SK-N-SH treated with all-trans-retinoic acid at 6 μM for 48 hours (cell line): Measurements from ENCODE around the gene PRKCG.
"Not testable (repeated sequence)": the region's sequence is repeated elsewhere in the genome, so short reads cannot be mapped to it uniquely, and the experiment has no call there.

Experiments used
- ATAC-seq: fragments of 200-7000 bp; cut with Tn5 transposase; 3 replicates; pipeline ENCODE4 v1.9.1; 2020; ENCODE audit warnings: mild to moderate bottlenecking, moderate library complexity
- ARNTL ChIP-seq: fragments of 450-650 bp; formaldehyde crosslinking; IDR thresholded peaks from 2 replicates; pipeline ENCODE4 v1.5.0; 2020; ENCODE audit warnings: low read depth, mild to moderate bottlenecking, moderate library complexity, borderline replicate concordance
- BACH2 ChIP-seq: fragments of 250-450 bp; sonication (Bioruptor Pico); IDR thresholded peaks from 2 replicates; pipeline ENCODE4 v1.9.0; 2021; ENCODE audit warnings: mild to moderate bottlenecking, borderline replicate concordance
- CSDC2 ChIP-seq: fragments of 250-450 bp; sonication (Bioruptor Pico); IDR thresholded peaks from 2 replicates; pipeline ENCODE4 v1.5.0; 2020; ENCODE audit warnings: mild to moderate bottlenecking, moderate library complexity
- CSRNP3 ChIP-seq: fragments of 250-450 bp; sonication (Bioruptor Pico); IDR thresholded peaks from 2 replicates; pipeline ENCODE4 v1.5.1; 2021; ENCODE audit warnings: mild to moderate bottlenecking, moderate library complexity
- ESRRG ChIP-seq: fragments of 250-450 bp; sonication (Bioruptor Pico); IDR thresholded peaks from 2 replicates; pipeline ENCODE4 v1.6.1; 2021; ENCODE audit warnings: mild to moderate bottlenecking
- GLIS3 ChIP-seq: fragments of 250-450 bp; sonication (Bioruptor Pico); IDR thresholded peaks from 2 replicates; pipeline ENCODE4 v1.5.0; 2020; ENCODE audit warnings: mild to moderate bottlenecking, moderate library complexity
- OSR1 ChIP-seq: fragments of 250-450 bp; sonication (Bioruptor Pico); IDR thresholded peaks from 2 replicates; pipeline ENCODE4 v1.8.0; 2022; ENCODE audit warnings: moderate library complexity, mild to moderate bottlenecking, inconsistent platforms
- PATZ1 ChIP-seq: fragments of 250-450 bp; sonication (Bioruptor Pico); IDR thresholded peaks from 2 replicates; pipeline ENCODE4 v1.8.0; 2020; ENCODE audit warnings: mild to moderate bottlenecking, moderate library complexity, borderline replicate concordance
- POU6F1 ChIP-seq: fragments of 250-450 bp; sonication (Bioruptor Pico); IDR thresholded peaks from 2 replicates; pipeline ENCODE4 v1.8.0; 2021; ENCODE audit warnings: low read depth, mild to moderate bottlenecking, moderate library complexity, borderline replicate concordance
- RARB ChIP-seq: fragments of 250-450 bp; sonication (Bioruptor Pico); IDR thresholded peaks from 2 replicates; pipeline ENCODE4 v1.8.0; 2021; ENCODE audit warnings: mild to moderate bottlenecking, moderate library complexity
- TCF4 ChIP-seq: fragments of 250-450 bp; sonication (Bioruptor Pico); IDR thresholded peaks from 2 replicates; pipeline ENCODE4 v1.8.0; 2021; ENCODE audit warnings: mild to moderate bottlenecking, moderate library complexity, borderline replicate concordance
- TOX ChIP-seq: fragments of 250-450 bp; sonication (Bioruptor Pico); IDR thresholded peaks from 2 replicates; pipeline ENCODE4 v1.8.0; 2021; ENCODE audit warnings: mild to moderate bottlenecking, moderate library complexity, borderline replicate concordance
- TSHZ2 ChIP-seq: fragments of 250-450 bp; sonication (Bioruptor Pico); IDR thresholded peaks from 2 replicates; pipeline ENCODE4 v1.5.0; 2020; ENCODE audit warnings: mild to moderate bottlenecking, moderate library complexity
- ZC3H10 ChIP-seq: fragments of 250-450 bp; sonication (Bioruptor Pico); IDR thresholded peaks from 2 replicates; pipeline ENCODE4 v1.5.1; 2021; ENCODE audit warnings: mild to moderate bottlenecking, moderate library complexity
- ZFP30 ChIP-seq: fragments of 450-650 bp; formaldehyde crosslinking; IDR thresholded peaks from 2 replicates; pipeline ENCODE4 v1.5.0; 2022; ENCODE audit warnings: mild to moderate bottlenecking, moderate library complexity
- ZNF565 ChIP-seq: fragments of 450-650 bp; formaldehyde crosslinking; conservative IDR thresholded peaks from 2 replicates; pipeline ENCODE4 v1.5.0; 2020; ENCODE audit warnings: low read depth, mild to moderate bottlenecking, moderate library complexity
- ZNF70 ChIP-seq: fragments of 450-650 bp; formaldehyde crosslinking; IDR thresholded peaks from 2 replicates; pipeline ENCODE4 v1.5.0; 2020; ENCODE audit warnings: mild to moderate bottlenecking, moderate library complexity
- ZNF8 ChIP-seq: fragments of 450-650 bp; formaldehyde crosslinking; IDR thresholded peaks from 2 replicates; pipeline ENCODE4 v1.5.0; 2020; ENCODE audit warnings: mild to moderate bottlenecking, moderate library complexity

PRKCG gene

GRCh38 chr19:53944416-53944815 is 62.4 kb downstream of the PRKCG start:
- no peak for TF ChIP-seq BACH2 (CRISPR knock-in tag)
- TF ChIP-seq TSHZ2 (CRISPR knock-in tag) = no peak
- TF ChIP-seq GLIS3 = no peak
- no peak for TF ChIP-seq ZNF8 (CRISPR knock-in tag)
- TF ChIP-seq PATZ1 = no peak
- no peak for TF ChIP-seq ZFP30
- no peak for TF ChIP-seq POU6F1 (CRISPR knock-in tag)
- TF ChIP-seq CSRNP3 (CRISPR knock-in tag) = no peak
- TF ChIP-seq ZC3H10 (CRISPR knock-in tag) = no peak
- TF ChIP-seq TCF4 (CRISPR knock-in tag) = no peak
- TF ChIP-seq RARB (CRISPR knock-in tag) = no peak
- ATAC-seq = no peak

GRCh38 chr19:53944933-53945332 is 62.9 kb downstream of the PRKCG start:
- ATAC-seq = no peak; the same call in 2 of the 3 replicates
- TF ChIP-seq BACH2 (CRISPR knock-in tag) (no peak), ZNF565 (CRISPR knock-in tag) (no peak), OSR1 (CRISPR knock-in tag) (no peak), ARNTL (CRISPR knock-in tag) (no peak), PATZ1 (no peak), ESRRG (CRISPR knock-in tag) (no peak)
- TF ChIP-seq, all 23 proteins: peak for 0

GRCh38 chr19:53945441-53945840 is 63.4 kb downstream of the PRKCG start:
- ATAC-seq = peak; percentile 98
- TF ChIP-seq TCF4 (CRISPR knock-in tag) = peak; percentile 51
- no peak for TF ChIP-seq ZNF70 (CRISPR knock-in tag)

- ATAC-seq = no peak
- no peak for TF ChIP-seq ZNF565 (CRISPR knock-in tag)
Observed at GRCh38 chr19:53945998-53946397, 64.0 kb downstream of the PRKCG start.

- no peak for TF ChIP-seq ZFP30
- TF ChIP-seq TSHZ2 (CRISPR knock-in tag) = no peak
- no peak for TF ChIP-seq ARNTL (CRISPR knock-in tag)
- no peak for TF ChIP-seq CSDC2 (CRISPR knock-in tag)
- no peak for TF ChIP-seq PATZ1
- TF ChIP-seq TOX (CRISPR knock-in tag) = no peak
- ATAC-seq = peak; percentile 47; the same call in 2 of the 3 replicates
Observed at GRCh38 chr19:53947624-53948023, 65.6 kb downstream of the PRKCG start.

GRCh38 chr19:53948611-53949010 is 66.6 kb downstream of the PRKCG start:
- not testable (repeated sequence) for ATAC-seq
